PC-3 (cell line): ENCODE data around the gene NHSL1. TPM values are rescaled to one million over a fixed set of nuclear protein-coding genes. Genes with fewer than 3 reads are reported as not detected.

Experiments
- ATAC-seq: fragments of 200-7000 bp; cut with Tn5 transposase; 2 replicates; pipeline ENCODE4 v1.9.1; 2020; ENCODE audit warnings: mild to moderate bottlenecking, moderate library complexity
- BruUV-seq: library from RNA; stranded (reverse); fragments of 400-500 nt; replicated peaks from 2 replicates; lab custom pipeline; 2021; lab: Mats Ljungman, UMichigan
- CTCF ChIA-PET: fragments of 300-600 bp; sonication (Branson Sonifier 250); formaldehyde crosslinking; loops from one replicate; lab custom pipeline; 2022; ENCODE audit warnings: antibody characterized with exemption; lab: Charles Lee
- POLR2A ChIA-PET: fragments of 300-600 bp; sonication (Branson Sonifier 250); formaldehyde crosslinking; loops from one replicate; lab custom pipeline; 2022; ENCODE audit warnings: antibody characterized with exemption; ENCODE audit not compliant: unreplicated experiment; lab: Charles Lee
- DNase-seq: peaks from one replicate; pipeline ENCODE4 v3.0.0-alpha.2; 2015
- H2AFZ ChIP-seq: fragments of 300-600 bp; sonication (generic); 2 replicates; pipeline ENCODE4 v1.6.0; 2016; ENCODE audit warnings: antibody characterized with exemption, low read length
- H3F3A ChIP-seq: fragments of 300-600 bp; sonication (generic); one replicate; pipeline ENCODE4 v1.6.0; 2017; ENCODE audit warnings: antibody characterized with exemption, low read length, control low read depth, mild to moderate bottlenecking; ENCODE audit not compliant: unreplicated experiment
- H3K27ac ChIP-seq: fragments of 300-600 bp; sonication (generic); 2 replicates; pipeline ENCODE4 v1.5.1; 2016; ENCODE audit warnings: mild to moderate bottlenecking, low read length
- H3K27me3 ChIP-seq: fragments of 300-600 bp; sonication (generic); 2 replicates; pipeline ENCODE4 v1.6.1; 2016; ENCODE audit warnings: low read length, mixed read lengths
- H3K36me3 ChIP-seq: fragments of 300-600 bp; sonication (generic); 2 replicates; pipeline ENCODE4 v1.6.1; 2016; ENCODE audit warnings: low read depth, mixed run types, low read length, mixed read lengths
- H3K4me1 ChIP-seq: fragments of 300-600 bp; sonication (generic); 2 replicates; pipeline ENCODE4 v1.5.1; 2016; ENCODE audit warnings: low read length; ENCODE audit not compliant: insufficient read depth
- H3K4me2 ChIP-seq: fragments of 300-600 bp; sonication (generic); 2 replicates; pipeline ENCODE4 v1.6.0; 2016; ENCODE audit warnings: low read length
- H3K4me3 ChIP-seq: fragments of 300-600 bp; sonication (generic); 2 replicates; pipeline ENCODE4 v1.5.1; 2016; ENCODE audit warnings: mild to moderate bottlenecking, low read length, mixed read lengths
- H3K79me2 ChIP-seq: fragments of 300-600 bp; sonication (generic); 2 replicates; pipeline ENCODE4 v1.6.1; 2017; ENCODE audit warnings: low read length, mixed read lengths
- H3K9ac ChIP-seq: fragments of 300-600 bp; sonication (generic); 2 replicates; pipeline ENCODE4 v1.6.0; 2016; ENCODE audit warnings: mild to moderate bottlenecking, low read length
- H3K9me2 ChIP-seq: fragments of 300-600 bp; sonication (generic); replicated peaks from 2 replicates; pipeline ENCODE4 v1.6.1; 2016; ENCODE audit warnings: mixed run types, low read length, mixed read lengths
- H3K9me3 ChIP-seq: fragments of 300-600 bp; sonication (generic); 2 replicates; pipeline ENCODE4 v1.6.1; 2016; ENCODE audit warnings: low read length, mixed read lengths
- H4K20me1 ChIP-seq: fragments of 300-600 bp; sonication (generic); 2 replicates; pipeline ENCODE4 v1.6.1; 2016; ENCODE audit warnings: low read length, mixed read lengths
- EZH2 ChIP-seq: fragments of 300-600 bp; sonication (generic); IDR thresholded peaks from one replicate; pipeline ENCODE4 v1.6.1; 2017; ENCODE audit warnings: antibody characterized with exemption, mild to moderate bottlenecking, low read length; ENCODE audit not compliant: unreplicated experiment
- EZH2phosphoT487 ChIP-seq: fragments of 300-600 bp; sonication (generic); IDR thresholded peaks from 2 replicates; pipeline ENCODE4 v1.6.1; 2018; ENCODE audit warnings: mild to moderate bottlenecking, antibody characterized with exemption, low read length, borderline replicate concordance
- intact Hi-C: fragments of 100-400 bp; cut with micrococcal nuclease; formaldehyde crosslinking; loops from 2 replicates; pipeline ENCODE4 v1.9.0; 2023
- total RNA-seq: library from RNA; depleted of rRNA; stranded (reverse); fragments of >200 nt; gene quantifications from 2 replicates; pipeline ENCODE4 v1.2.3, GENCODE V29; 2014
- TF ChIP-seq, protein P1 (sequence below): fragments of 300-600 bp; sonication (generic); conservative IDR thresholded peaks from 2 replicates; pipeline ENCODE4 v1.5.1; 2017; ENCODE audit warnings: antibody characterized with exemption, low read depth, mild to moderate bottlenecking, low read length

The NHSL1 gene
- total RNA-seq, 1 experiment from 2014 or later, result 4.8 TPM

DNA sequence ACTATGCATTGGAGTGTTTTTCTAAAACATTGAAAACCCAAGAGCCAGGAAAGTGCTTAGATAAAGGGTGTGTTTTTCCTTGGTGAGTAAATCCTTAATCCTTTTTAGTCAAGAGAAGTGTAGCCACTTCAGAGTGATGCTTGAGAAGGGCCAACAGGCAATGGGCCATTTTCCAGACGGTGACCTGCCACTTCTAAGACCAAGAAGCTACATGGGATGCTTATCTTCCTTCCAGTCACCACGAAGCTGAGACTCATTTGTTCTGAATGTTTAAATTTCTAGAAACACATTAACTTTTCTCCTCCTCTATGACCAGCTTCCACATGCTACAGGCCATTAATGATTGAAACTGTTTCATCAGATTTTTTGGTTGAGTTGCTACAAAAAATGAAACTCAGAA, 34.4 kb upstream of the NHSL1 start:
- BruUV-seq, result no TSS peak
- intact Hi-C loops, result no loop called here
- TF ChIP-seq EZH2phosphoT487, result no peak
- TF ChIP-seq EZH2, result no peak
- TF ChIP-seq, protein P1, sequence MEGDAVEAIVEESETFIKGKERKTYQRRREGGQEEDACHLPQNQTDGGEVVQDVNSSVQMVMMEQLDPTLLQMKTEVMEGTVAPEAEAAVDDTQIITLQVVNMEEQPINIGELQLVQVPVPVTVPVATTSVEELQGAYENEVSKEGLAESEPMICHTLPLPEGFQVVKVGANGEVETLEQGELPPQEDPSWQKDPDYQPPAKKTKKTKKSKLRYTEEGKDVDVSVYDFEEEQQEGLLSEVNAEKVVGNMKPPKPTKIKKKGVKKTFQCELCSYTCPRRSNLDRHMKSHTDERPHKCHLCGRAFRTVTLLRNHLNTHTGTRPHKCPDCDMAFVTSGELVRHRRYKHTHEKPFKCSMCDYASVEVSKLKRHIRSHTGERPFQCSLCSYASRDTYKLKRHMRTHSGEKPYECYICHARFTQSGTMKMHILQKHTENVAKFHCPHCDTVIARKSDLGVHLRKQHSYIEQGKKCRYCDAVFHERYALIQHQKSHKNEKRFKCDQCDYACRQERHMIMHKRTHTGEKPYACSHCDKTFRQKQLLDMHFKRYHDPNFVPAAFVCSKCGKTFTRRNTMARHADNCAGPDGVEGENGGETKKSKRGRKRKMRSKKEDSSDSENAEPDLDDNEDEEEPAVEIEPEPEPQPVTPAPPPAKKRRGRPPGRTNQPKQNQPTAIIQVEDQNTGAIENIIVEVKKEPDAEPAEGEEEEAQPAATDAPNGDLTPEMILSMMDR, result no peak
- H3K27me3 ChIP-seq, result no peaks in the 10 kb centered on the region
- no peak overlapping the region for H3K9ac ChIP-seq
- no peaks in the 10 kb centered on the region for H4K20me1 ChIP-seq
- no peaks in the 10 kb centered on the region for H3K79me2 ChIP-seq
- DNase-seq (no peak), ATAC-seq (no peak)
- CTCF ChIA-PET, result no interaction called here
- no peak overlapping the region for H3K27ac ChIP-seq
- no peaks in the 10 kb centered on the region for H3K36me3 ChIP-seq
- H3K9me2 ChIP-seq, result no peaks in the 10 kb centered on the region
- POLR2A ChIA-PET, result no interaction called here
- H3K9me3 ChIP-seq, result no peaks in the 10 kb centered on the region
- H3K4me1 ChIP-seq, result no peaks in the 10 kb centered on the region
- H3K4me2 ChIP-seq, result no peak overlapping the region
- H2AFZ ChIP-seq, result no peak overlapping the region
- no peaks in the 10 kb centered on the region for H3F3A ChIP-seq
- no peak overlapping the region for H3K4me3 ChIP-seq

DNA sequence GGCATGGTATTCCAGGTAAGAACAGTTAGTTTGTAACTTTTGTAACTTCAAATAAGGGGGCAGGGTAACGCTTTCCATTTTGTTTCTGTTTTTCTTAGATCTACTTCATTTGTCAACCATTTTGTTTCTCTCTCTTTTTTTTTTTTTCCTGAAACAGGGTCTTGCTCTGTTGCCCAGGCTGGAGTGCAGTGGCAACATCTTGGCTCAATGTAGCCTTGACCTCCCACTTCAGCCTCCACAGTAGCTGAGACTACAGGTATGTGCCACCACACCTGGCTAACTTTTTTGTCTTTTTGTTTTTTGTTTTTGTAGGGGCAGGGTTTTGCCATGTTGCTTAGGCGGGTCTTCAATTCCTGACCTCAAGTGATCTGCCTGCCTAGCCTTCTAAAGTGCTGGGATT, 32.1 kb upstream of the NHSL1 start:
- no peak overlapping the region for H2AFZ ChIP-seq
- no peaks in the 10 kb centered on the region for H3K27me3 ChIP-seq
- no peak overlapping the region for H3K9ac ChIP-seq
- no peaks in the 10 kb centered on the region for H3K9me3 ChIP-seq
- no peaks in the 10 kb centered on the region for H3K79me2 ChIP-seq
- H3K4me2 ChIP-seq, result no peak overlapping the region
- H3K4me1 ChIP-seq, result no peaks in the 10 kb centered on the region
- POLR2A ChIA-PET, result no interaction called here
- no peak overlapping the region for H3K27ac ChIP-seq
- TF ChIP-seq, protein P1, result no peak
- TF ChIP-seq EZH2 (no peak), EZH2phosphoT487 (no peak)
- H3F3A ChIP-seq, result no peaks in the 10 kb centered on the region
- H3K9me2 ChIP-seq, result no peaks in the 10 kb centered on the region
- no TSS peak for BruUV-seq
- no peaks in the 10 kb centered on the region for H4K20me1 ChIP-seq
- no peak overlapping the region for H3K4me3 ChIP-seq
- ATAC-seq (no peak), DNase-seq (no peak)
- CTCF ChIA-PET, result no interaction called here
- intact Hi-C loops, result no loop called here
- no peaks in the 10 kb centered on the region for H3K36me3 ChIP-seq

DNA sequence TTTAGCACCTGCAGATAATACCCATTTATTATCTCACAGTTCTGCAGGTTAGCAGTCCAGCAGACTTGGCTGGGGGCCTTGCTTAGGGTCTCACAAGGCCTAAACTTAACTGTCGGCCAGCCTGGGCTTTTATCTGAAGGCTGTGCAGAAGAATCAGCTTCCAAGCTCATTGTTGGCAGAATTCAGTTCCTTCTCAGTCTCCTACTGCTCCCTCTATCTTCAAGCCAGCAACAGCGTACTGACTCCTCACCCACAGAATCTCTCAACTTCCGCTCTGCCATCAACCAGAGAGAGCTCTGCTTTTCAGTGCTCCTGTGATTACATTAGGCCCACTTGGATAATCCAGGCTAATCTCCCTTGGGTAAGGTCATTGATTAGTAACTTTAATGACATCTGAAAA, 30.2 kb upstream of the NHSL1 start:
- Histone ChIP-seq H3K79me2 (no peaks in the 10 kb centered on the region), H3K9me3 (no peaks in the 10 kb centered on the region), H3K4me2 (no peak overlapping the region), H3K9ac (no peak overlapping the region), H3K4me1 (no peaks in the 10 kb centered on the region), H4K20me1 (no peaks in the 10 kb centered on the region), H2AFZ (no peak overlapping the region), H3K27ac (no peak overlapping the region), H3F3A (no peaks in the 10 kb centered on the region), H3K36me3 (no peaks in the 10 kb centered on the region), H3K27me3 (no peaks in the 10 kb centered on the region), H3K9me2 (no peaks in the 10 kb centered on the region), H3K4me3 (no peak overlapping the region)
- intact Hi-C loops, result no loop called here
- ChIA-PET CTCF (no interaction called here), POLR2A (no interaction called here)
- no TSS peak for BruUV-seq
- DNase-seq, result no peak
- TF ChIP-seq, protein P1, result no peak
- TF ChIP-seq EZH2 (no peak), EZH2phosphoT487 (no peak)
- no peak for ATAC-seq
